Measurements from ENCODE around the gene ADAM23.

DNA sequence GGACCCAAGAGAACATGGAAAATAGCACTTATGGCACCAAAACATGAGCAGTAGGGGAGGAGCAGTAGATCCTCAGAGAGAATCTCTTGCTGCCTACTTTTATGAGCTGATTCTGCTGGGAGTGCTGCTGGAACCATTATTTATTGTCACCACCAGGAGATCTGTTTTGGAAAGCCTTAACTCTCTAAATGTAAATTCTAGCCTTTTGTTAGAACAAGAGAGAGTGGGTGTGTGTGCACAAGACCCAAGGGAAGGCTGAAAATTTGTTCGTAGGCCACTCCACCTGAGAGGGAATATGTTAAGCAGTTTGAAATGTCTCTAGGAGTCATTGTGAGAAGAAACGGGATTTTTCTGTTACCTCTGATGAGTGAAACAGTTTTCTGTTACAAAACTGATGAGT is 182.8 kb downstream of the ADAM23 start:
- no peak for TF ChIP-seq CTCF (IDR thresholded peaks at IDR 0.05)
- TF ChIP-seq POLR2A (IDR thresholded peaks at IDR 0.05) = no peak

All from lower leg skin (tissue), 3 donors.